OCI-LY7 (cell line): ENCODE measurements around the gene HJV.

Source experiments
- EZH2phosphoT487 ChIP-seq: fragments of 200-600 bp; sonication (generic); IDR thresholded peaks from 2 replicates; pipeline ENCODE4 v1.6.1; 2018; ENCODE audit warnings: low read depth, borderline replicate concordance, mild to moderate bottlenecking, mixed run types, antibody characterized with exemption, low read length, moderate library complexity, mixed read lengths
- TF ChIP-seq, protein P1 (sequence below): fragments of 200-600 bp; sonication (generic); conservative IDR thresholded peaks from 2 replicates; pipeline ENCODE4 v1.5.1; 2014; ENCODE audit warnings: mild to moderate bottlenecking, antibody characterized with exemption, low read length, moderate library complexity, mixed read lengths

- TF ChIP-seq, protein P1, sequence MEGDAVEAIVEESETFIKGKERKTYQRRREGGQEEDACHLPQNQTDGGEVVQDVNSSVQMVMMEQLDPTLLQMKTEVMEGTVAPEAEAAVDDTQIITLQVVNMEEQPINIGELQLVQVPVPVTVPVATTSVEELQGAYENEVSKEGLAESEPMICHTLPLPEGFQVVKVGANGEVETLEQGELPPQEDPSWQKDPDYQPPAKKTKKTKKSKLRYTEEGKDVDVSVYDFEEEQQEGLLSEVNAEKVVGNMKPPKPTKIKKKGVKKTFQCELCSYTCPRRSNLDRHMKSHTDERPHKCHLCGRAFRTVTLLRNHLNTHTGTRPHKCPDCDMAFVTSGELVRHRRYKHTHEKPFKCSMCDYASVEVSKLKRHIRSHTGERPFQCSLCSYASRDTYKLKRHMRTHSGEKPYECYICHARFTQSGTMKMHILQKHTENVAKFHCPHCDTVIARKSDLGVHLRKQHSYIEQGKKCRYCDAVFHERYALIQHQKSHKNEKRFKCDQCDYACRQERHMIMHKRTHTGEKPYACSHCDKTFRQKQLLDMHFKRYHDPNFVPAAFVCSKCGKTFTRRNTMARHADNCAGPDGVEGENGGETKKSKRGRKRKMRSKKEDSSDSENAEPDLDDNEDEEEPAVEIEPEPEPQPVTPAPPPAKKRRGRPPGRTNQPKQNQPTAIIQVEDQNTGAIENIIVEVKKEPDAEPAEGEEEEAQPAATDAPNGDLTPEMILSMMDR, result no peak
- no peak for TF ChIP-seq EZH2phosphoT487
These were observed 35.0 kb downstream of the HJV start for GRCh38 chr1:145986551-145986950.
